ENCODE data around the gene FER.

The FER gene

DNA sequence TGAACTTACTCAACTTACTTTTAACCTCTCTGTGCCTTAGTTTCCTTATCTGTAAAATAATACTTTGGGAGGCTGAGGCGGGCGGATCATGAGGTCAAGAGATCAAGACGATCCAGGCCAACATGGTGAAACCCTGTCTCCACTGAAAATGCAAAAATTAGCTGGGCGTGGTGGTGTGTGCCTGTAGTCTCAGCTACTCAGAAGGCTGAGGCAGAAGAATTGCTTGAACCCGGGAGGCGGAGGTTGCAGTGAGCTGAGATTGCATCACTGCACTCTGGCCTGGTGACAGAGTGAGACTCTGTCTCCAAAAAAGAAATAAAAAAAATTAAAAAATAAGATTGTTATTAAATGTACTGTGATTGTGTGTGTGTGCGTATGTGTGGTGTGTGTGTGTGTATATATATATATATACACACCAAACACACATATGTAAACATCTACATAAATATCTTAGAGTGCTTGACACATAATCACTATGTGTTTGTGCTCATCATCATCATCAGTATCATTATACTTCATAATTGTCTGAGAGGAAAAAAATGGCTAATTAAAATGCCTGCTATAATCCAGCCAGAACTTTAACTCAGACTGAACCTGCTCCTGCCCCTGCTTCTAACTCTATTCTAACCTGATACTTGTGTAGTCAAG, 312.8 kb downstream of the FER start:
- TF ChIP-seq, protein P1, sequence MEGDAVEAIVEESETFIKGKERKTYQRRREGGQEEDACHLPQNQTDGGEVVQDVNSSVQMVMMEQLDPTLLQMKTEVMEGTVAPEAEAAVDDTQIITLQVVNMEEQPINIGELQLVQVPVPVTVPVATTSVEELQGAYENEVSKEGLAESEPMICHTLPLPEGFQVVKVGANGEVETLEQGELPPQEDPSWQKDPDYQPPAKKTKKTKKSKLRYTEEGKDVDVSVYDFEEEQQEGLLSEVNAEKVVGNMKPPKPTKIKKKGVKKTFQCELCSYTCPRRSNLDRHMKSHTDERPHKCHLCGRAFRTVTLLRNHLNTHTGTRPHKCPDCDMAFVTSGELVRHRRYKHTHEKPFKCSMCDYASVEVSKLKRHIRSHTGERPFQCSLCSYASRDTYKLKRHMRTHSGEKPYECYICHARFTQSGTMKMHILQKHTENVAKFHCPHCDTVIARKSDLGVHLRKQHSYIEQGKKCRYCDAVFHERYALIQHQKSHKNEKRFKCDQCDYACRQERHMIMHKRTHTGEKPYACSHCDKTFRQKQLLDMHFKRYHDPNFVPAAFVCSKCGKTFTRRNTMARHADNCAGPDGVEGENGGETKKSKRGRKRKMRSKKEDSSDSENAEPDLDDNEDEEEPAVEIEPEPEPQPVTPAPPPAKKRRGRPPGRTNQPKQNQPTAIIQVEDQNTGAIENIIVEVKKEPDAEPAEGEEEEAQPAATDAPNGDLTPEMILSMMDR (IDR thresholded peaks at IDR 0.05; ENCODE audit: low read depth, low read length): no peak
- Histone ChIP-seq H3K9me3 (ENCODE audit: severe bottlenecking) (no peaks in the 10 kb centered on the region), H3K27me3 (ENCODE audit: insufficient read depth, low read depth, severe bottlenecking) (no peaks in the 10 kb centered on the region), H3K27ac (no peak overlapping the region), H3K4me3 (ENCODE audit: low read depth, low read length) (no peak overlapping the region), H3K36me3 (no peaks in the 10 kb centered on the region)
- DNase-seq: no peak

DNA sequence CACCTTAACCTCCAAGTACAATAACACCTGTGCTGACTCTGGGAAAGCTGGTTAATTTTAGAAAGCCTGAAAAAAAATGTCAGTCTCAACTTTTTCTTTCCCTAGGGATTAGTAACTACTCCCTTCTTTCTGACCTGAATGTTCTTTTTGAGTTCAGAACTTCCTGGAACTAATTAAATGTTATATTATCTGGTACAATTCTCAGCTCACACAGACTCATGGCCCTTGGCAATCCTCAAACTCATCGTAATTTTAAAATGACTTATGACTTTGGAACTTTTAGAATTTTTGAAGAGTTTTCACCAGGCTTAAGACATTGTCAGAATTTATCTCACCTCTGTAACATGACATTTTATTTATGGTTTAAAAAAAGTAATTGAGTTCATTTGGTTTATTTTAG, 315.0 kb downstream of the FER start:
- TF ChIP-seq, protein P1 (IDR thresholded peaks at IDR 0.05; ENCODE audit: low read depth, low read length): no peak
- DNase-seq: no peak
- Histone ChIP-seq H3K27me3 (ENCODE audit: insufficient read depth, low read depth, severe bottlenecking) (no peaks in the 10 kb centered on the region), H3K4me3 (ENCODE audit: low read depth, low read length) (no peak overlapping the region), H3K36me3 (no peaks in the 10 kb centered on the region), H3K27ac (no peak overlapping the region), H3K9me3 (ENCODE audit: severe bottlenecking) (no peaks in the 10 kb centered on the region)

DNA sequence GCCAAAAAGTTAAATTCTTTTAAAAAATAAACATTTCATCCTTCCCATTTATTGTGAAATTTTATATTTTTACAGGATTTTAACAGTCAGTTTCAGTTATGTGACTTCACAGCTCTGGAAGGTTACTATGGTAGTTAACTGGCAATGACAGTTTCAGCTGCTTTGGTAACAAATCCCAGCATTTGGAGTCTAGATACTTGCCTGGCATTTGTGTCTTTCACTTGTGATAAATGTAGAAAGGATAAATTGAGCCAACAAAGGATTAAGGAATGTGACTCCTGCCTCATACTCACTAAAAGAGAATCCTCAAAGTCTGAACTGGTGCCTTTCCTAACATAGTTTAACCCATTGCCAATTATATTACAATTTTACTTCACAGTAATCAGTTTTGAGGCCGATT, 315.5 kb downstream of the FER start:
- no peak for DNase-seq
- Histone ChIP-seq H3K36me3 (no peaks in the 10 kb centered on the region), H3K27ac (no peak overlapping the region), H3K9me3 (ENCODE audit: severe bottlenecking) (no peaks in the 10 kb centered on the region), H3K4me3 (ENCODE audit: low read depth, low read length) (no peak overlapping the region), H3K27me3 (ENCODE audit: insufficient read depth, low read depth, severe bottlenecking) (no peaks in the 10 kb centered on the region)
- TF ChIP-seq, protein P1 (IDR thresholded peaks at IDR 0.05; ENCODE audit: low read depth, low read length): no peak

DNA sequence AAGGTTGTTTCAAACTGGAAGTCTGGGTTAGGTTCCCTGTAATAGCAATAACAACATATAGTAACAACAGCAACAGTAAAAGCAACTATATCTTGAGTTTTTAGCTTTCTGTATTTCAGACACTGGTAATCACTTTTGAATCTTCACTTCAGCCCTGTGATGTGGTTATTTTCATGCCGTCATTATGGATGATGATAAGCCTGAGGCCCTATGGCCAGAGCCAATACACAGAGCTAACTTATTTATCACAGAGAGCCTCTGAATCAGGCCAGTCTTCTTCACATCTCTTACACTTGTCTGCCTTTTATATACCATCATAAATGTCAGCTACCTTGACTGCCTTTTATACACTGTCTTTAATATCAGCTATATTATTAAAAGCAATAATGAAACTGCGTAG, 329.0 kb downstream of the FER start:
- Histone ChIP-seq H3K9me3 (ENCODE audit: severe bottlenecking) (no peaks in the 10 kb centered on the region), H3K27me3 (ENCODE audit: insufficient read depth, low read depth, severe bottlenecking) (no peaks in the 10 kb centered on the region), H3K27ac (no peak overlapping the region), H3K36me3 (no peaks in the 10 kb centered on the region), H3K4me3 (ENCODE audit: low read depth, low read length) (no peak overlapping the region)
- no peak for DNase-seq
- TF ChIP-seq, protein P1 (IDR thresholded peaks at IDR 0.05; ENCODE audit: low read depth, low read length): no peak

DNA sequence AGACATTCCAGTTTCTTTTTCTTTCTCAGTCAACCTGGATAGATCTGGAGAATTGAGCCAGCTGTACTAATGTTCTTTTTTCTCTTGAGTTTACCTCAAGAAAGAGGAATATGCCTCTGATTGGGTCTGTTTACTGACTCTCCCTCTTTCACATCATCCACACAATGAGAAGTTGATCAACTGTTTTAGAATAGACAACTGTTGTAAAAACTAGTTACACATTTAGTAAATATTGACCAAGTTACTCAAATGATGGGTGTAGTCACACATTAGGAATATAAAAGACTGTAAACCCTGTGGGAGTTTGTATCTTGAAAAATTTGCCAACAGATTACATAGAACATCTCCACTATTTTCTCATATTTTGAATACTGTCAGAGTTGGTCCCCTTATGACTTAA, 330.8 kb downstream of the FER start:
- Histone ChIP-seq H3K27me3 (ENCODE audit: insufficient read depth, low read depth, severe bottlenecking) (no peaks in the 10 kb centered on the region), H3K27ac (no peak overlapping the region), H3K36me3 (no peaks in the 10 kb centered on the region), H3K9me3 (ENCODE audit: severe bottlenecking) (no peaks in the 10 kb centered on the region), H3K4me3 (ENCODE audit: low read depth, low read length) (no peak overlapping the region)
- no peak for DNase-seq
- TF ChIP-seq, protein P1 (IDR thresholded peaks at IDR 0.05; ENCODE audit: low read depth, low read length): no peak

DNA sequence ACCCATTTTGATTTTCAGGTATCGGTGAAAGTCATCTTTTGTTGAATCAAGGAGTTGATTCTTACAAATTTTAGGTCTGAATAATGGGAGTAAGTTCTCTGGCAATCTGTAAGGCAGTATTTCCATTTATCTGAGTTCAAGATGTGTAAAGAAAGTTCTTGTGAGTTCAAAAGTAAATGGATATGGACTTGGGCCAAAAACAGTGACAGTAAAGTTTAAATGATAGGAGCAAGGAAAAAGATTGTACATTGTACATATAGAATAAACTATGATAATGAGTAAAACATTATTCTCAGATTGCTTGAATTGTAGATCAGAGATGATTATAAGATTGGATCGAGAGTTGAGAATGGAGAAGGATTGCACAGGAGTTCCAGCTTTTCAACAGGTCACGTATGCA, 332.8 kb downstream of the FER start:
- no peak for DNase-seq
- TF ChIP-seq, protein P1 (IDR thresholded peaks at IDR 0.05; ENCODE audit: low read depth, low read length): no peak
- Histone ChIP-seq H3K9me3 (ENCODE audit: severe bottlenecking) (no peaks in the 10 kb centered on the region), H3K36me3 (no peaks in the 10 kb centered on the region), H3K27ac (no peak overlapping the region), H3K27me3 (ENCODE audit: insufficient read depth, low read depth, severe bottlenecking) (no peaks in the 10 kb centered on the region), H3K4me3 (ENCODE audit: low read depth, low read length) (no peak overlapping the region)
